Skeletal muscle cell (primary cell): ENCODE data around the gene MRPL14.

Experiments used
- DNase-seq: peaks from one replicate; pipeline ENCODE4 v3.0.0-alpha.2; 2010; ENCODE audit warnings: low read depth
- H3K4me3 ChIP-seq: 2 replicates; pipeline ENCODE4 v1.5.1; 2011; ENCODE audit warnings: low read depth, mild to moderate bottlenecking, control low read depth, low read length, moderate library complexity

MRPL14 gene

DNA sequence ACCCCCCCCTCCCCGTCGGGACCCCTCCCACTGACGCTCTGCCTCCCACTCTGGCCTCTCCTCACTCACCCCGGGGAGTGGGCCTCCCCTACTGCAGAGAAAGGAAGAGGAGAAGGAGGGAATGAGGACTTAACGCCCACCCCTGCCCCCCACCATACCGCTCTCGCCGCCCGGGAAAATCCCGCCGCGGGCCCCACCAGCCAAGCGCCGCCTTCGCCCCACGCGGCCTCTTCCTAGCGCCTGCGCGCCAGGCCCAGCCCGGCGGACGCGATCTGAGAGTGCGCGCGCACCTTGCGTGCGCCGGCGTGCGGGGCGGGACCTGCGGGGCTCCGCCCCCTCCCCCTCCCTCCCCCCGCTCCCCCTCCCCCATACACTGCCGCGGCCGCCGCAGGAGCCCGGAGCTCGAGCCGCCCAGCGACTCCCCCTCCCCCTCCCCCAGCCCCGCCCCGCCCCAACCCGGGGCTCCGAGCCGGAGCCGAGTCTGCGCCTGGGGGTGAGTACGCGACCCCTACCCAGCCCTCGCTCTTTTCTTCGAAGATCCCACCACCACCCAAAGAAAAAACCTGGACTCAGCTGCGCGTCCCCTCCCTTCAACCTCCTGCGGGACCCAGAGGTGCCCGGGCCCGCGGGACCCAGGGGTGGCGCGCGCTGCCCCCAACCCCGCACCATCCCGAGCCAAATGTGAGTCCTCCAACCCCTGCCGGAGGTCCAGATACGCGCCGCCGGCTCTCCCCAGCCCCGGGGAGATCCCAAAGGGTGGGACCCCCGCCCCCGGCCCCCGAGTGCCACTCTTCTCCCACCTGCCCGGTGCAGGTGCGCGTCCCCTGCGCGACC is at the start of gene MRPL14, which contains the start of gene TMEM63B:
TSS of gene MRPL14 (minus strand) at position 267 of the 834 bp plus-strand sequence. CDS start 10,841 bp downstream, outside the sequence.
TSS of gene TMEM63B (plus strand) at position 369 of the 834 bp plus-strand sequence. CDS start 7,031 bp downstream, outside the sequence.
- H3K4me3 ChIP-seq, result peak within 1 kb of the TSS; percentile 87
- DNase-seq, result peak; percentile 63

DNA sequence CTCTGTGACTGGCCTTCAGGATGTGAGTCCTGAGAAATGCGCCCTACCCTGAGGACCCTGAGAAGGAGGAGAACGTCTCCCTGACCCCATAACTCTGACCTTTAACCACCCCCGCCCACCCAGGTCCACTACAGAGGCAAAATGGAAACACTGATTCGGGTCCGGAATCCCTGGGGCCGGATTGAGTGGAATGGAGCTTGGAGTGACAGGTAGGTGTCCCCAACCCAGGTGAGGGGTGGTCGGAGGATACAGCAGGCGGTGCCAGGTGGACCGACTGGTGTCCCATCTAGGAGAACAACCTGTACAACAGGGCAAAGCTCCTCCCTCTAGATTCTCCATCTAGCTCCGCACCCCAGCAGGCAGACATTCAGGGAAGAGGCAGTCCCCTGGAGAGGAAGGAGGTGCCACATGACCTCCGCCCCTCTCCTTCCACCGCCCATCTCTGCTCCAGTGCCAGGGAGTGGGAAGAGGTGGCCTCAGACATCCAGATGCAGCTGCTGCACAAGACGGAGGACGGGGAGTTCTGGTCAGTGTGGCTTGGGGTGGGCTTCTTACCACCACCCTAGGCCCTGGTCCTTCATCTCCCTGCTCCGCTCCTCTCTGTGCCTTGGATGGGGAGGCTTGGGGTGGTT is 49.0 kb upstream of the MRPL14 start:
- H3K4me3 ChIP-seq, result no peak overlapping the region
- no peak for DNase-seq

DNA sequence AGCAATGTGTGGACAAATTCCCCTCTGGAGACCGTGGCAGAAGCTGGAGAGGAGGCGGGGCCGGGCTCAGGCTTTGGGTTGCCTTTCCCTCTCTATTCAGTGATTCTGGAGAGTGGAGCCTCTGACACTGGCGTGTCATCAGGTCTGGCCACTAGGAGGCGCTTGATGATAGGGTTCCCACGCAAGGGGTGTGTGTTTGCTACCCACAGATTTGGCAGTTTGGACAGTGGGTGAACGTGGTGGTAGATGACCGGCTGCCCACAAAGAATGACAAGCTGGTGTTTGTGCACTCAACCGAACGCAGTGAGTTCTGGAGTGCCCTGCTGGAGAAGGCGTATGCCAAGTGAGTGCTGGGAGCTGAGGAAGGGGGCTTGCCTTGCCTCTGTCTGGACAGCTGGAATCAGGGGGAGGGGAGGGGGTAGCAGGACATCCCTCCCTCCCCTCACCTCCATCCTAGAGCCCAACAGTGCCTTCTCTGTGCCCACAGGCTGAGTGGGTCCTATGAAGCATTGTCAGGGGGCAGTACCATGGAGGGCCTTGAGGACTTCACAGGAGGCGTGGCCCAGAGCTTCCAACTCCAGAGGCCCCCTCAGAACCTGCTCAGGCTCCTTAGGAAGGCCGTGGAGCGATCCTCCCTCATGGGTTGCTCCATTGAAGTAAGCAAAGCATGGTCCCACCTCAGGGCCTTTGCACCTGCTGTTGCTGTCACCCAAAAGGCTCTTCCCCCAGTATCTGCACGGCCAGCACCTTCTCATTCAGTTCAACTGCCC is 45.7 kb upstream of the MRPL14 start:
- H3K4me3 ChIP-seq, result no peak overlapping the region

DNA sequence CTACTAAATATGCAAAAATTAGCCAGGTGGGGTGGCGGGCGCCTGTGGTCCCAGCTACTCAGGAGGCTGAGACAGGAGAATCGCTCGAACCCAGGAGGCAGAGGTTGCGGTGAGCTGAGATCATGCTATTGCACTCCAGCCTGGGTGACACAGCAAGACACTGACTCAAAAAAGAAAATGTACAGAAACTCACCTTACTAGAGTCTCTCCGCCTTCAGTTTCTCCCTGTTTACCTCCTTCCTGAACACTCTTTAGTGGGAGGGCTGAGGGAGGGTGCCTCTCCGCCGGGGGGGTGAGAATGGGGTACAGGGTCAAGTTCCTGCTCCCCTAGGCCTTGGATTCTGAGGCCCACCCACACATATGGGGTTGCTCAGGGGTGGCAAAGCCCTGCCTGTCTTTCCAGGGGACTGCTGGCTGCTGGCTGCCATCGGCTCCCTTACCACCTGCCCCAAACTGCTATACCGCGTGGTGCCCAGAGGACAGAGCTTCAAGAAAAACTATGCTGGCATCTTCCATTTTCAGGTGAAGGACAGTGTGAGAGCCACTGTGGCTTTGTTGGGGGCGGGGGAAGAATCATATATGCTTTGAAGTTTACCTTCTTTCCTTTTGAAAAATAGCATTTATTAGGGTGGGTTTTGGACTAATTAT is 44.8 kb upstream of the MRPL14 start:
- DNase-seq, result no peak
- no peak overlapping the region for H3K4me3 ChIP-seq

More for the DNA sequence above, 45.7 kb upstream of the MRPL14 start:
- peak; percentile 28 for DNase-seq

DNA sequence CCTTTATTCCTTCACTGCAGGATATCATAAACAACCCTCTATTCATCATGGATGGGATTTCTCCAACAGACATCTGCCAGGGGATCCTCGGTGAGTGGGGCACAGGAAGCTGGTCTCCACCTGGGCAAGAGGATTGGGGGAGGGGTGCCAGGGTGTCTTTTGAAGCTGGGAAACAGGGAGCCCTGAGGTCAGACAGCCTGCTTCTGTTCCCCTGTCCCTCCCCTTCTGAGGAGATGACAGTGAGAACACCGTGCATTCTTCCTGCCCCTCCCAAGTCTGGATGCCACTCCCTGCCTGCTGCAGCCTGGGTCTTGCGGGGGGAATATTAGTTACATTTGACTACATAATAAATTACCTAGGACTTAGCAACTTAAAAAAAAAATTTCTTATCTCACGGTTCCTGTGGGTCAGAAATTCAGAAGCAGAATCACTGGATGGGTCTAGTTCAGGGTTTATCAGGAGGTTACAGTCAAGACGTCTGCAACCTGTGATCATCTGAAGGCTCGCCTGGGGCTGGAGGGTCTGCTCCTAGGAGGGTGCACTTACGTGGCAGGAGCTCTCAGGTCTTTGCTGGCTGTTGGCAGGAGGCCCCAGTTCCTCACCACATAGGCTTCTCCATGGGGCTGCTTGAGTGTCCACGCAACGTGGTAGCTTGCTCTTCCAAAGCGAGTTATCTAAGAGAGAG is 42.8 kb upstream of the MRPL14 start:
- H3K4me3 ChIP-seq, result no peak overlapping the region

DNA sequence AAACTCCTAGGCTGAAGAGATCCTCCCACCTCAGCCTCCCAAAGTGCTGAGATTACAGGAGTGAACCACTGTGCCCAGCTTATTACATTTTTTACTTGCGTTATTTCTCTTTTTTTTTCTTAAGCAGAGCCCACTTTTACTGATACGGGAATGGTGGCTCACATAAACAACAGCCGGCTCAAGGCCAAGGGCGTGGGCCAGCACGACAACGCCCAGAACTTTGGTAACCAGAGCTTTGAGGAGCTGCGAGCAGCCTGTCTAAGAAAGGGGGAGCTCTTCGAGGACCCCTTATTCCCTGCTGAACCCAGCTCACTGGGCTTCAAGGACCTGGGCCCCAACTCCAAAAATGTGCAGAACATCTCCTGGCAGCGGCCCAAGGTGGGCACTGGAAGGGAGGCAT is 41.9 kb upstream of the MRPL14 start:
- no peak overlapping the region for H3K4me3 ChIP-seq
- no peak for DNase-seq

More for the DNA sequence above, 42.8 kb upstream of the MRPL14 start:
- DNase-seq, result no peak

DNA sequence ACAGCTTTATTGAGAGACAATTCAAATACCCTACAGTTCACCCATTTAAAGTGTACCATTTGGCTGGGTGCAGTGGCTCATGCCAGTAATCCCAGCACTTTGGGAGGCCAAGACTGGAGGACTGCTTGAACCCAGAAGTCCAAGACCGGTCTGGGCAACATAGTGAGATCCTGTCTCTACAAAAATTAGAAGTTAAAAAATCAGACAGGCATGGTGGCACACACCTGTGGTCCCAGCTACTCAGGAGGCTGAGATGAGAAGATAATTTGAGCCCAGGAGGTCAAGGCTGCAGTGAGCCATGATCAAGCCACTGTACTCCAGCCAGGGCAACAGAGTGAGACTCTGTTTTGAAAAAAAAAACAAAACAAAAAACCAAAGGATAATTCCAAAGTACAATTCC is 40.3 kb upstream of the MRPL14 start:
- DNase-seq, result no peak
- H3K4me3 ChIP-seq, result no peak overlapping the region

DNA sequence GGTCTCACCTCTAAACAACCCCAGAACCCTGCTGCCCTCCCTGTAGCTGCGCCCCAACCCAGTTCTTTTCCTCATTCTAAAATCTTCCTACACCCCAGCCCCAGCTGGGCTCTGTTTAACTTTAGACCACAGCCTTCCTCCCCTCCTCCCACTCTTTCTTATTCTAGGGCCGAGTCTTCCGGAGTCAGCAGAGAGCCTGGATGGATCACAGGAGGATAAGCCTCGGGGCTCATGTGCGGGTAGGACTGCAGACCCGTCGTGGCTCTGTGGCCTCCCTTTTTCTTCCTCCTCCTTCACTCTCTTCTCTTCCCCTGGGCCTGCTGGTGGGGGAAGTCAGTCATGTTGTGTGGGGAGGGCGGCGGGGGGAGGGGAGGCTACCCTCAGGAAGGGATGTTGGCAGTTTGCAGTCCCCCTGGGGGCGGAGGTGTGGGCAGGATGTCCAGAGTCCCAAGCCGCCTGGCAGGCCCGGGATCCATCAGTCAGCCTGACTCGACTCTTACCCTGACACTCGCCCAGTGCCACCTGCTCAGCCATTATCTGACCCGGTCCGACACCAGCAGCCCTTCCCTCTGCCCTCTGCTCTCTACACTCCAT is 39.4 kb upstream of the MRPL14 start:
- no peak for DNase-seq
- H3K4me3 ChIP-seq, result no peak overlapping the region

DNA sequence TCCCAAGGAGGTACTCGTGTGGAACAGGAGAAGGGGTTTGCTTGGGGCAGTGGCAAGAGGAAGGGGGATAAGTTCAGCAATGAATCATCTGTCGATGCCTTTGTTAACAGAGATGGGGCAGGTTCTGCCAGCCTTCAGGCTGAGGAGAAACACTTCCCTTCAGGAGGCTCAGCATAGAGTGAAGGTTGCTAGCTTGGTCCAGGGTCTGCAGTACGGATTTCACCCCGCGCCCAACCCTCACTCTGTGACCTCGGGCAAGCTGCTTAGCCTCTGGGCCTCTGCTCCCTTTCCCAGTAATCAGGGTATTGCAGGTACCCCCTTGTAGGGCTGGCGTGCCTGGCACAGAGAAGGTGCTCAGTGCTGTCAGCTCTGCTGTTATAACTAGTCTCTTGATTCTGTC is 38.9 kb upstream of the MRPL14 start:
- no peak overlapping the region for H3K4me3 ChIP-seq
- no peak for DNase-seq

DNA sequence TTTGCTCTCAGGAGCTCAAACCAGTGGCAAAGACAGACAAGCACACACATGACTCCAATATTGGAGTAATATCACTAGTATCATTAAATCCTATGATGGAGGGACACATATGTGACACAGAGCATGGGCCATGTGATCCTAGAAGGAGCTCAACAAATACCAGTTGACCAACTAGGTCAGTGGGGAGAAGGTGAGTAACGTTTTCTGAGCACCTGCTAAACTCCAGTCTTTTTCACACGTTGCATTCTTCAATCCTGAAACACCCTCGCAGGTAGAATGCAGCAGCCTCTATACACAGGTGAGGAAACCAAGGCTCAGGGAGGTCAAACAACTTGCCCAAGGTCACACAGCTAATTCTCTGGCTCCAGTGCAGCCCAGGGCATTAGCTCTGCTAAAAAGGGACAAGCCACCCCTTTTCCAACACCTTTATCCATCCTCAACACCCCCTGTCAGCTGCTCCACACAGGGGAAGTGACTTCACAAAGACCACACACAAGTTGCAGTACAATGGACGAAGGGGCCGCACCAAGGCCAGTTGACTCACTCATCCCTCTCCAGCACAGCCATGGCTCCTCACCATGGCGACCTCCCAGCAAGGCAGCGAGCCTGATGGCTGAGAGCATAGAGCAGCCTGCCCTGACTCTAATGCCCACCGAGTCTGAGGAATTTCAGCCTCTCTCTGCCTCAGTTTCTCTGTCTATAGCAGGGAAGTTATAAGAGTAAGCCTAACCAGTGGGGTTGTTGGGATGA is 35.8 kb upstream of the MRPL14 start:
- H3K4me3 ChIP-seq, result no peak overlapping the region
- no peak for DNase-seq

DNA sequence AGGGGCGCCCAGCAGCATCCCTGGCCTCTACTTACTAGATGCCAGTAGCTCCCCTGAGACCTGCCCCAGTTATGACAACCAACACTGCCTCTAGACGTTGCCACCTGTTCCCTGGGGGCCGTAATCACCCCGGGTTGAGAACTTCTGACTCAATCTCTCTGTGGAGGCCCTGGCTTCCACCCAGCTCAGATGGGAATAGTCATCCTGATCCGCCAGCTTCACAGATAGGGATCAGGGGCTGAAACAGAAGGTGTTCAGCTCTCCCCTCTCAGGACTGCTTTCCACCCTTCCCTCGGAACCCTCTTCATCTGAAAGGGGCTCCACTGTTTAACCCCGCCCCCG is 34.7 kb upstream of the MRPL14 start:
- DNase-seq, result no peak
- H3K4me3 ChIP-seq, result no peak overlapping the region

DNA sequence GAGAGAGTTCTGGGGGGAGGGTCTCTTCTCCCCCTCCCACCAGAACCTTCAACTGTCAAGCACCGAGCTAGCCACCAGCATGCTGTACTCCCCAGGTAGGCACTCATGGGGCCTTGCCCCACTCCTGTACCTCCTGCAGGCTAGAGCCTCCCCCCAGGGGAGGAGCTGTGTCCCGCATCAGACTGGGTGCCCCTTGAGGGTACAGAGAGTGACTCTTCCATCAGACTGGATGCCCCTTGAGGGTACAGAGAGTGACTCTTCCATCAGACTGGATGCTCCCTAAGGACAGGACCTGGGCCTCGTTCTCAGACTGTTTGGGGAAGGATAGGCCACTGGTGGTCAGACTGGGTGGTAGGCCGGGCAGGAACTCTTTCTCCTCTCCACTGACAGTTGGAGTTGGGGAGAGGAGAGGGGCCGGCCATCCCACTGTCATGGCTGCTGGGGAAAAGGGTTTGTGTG is 31.5 kb upstream of the MRPL14 start, which contains the start of gene CAPN11:
TSS of gene CAPN11 (plus strand) at position 51 of the 459 bp plus-strand sequence. CDS start at position 80, 29 bp downstream.
- no peak within 1 kb of the TSS for H3K4me3 ChIP-seq
- DNase-seq, result no peak

DNA sequence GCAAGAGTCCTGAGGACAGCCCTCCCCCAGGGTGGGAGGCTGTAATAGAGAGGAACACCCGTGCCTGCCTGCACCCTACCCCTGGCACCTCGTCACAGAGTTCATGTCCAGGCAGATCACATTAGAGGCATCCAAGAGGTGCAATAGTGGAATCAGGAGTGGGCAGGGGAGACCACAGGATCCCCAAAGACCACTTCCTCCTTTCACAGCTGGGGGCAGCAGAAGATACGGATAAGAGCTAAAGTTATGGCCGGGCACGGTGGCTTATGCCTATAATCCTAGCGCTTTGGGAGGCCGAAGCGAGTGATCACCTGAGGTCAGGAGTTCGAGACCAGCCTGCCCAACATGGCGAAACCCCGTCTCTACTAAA is 29.9 kb upstream of the MRPL14 start:
- H3K4me3 ChIP-seq, result no peak overlapping the region
- no peak for DNase-seq

DNA sequence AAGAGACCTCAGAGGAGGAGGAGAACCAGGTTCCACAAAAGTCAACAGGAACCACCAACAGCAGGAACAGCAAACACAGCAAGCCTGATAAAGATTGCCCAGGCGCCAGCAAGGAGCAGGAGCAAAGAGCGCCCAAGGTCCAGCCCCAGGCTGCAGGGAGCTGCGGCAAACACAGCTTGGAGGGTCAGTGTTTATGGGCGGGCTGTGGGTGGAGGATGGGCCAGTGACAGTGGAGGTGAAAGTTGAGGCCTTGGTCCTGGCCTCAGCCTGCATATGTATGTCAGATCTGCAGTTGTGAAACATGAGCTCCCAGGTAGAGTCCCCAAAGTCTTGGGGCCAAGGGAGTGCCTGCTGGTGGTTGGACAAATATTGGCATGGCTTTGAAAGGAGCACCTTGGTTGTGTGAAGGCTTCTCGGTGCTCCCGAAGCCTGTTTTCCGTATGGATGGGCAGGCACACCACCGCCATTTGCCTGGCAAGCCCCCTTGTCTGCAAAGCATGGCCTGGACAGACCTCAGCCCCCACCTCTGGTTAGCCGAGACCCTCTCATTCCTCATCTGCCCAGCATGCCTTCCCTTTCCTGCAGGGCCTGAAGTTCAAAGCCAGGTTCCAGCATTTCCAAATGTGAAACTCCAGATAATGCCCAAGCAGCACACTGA is 29.4 kb upstream of the MRPL14 start:
- no peak overlapping the region for H3K4me3 ChIP-seq
- no peak for DNase-seq

DNA sequence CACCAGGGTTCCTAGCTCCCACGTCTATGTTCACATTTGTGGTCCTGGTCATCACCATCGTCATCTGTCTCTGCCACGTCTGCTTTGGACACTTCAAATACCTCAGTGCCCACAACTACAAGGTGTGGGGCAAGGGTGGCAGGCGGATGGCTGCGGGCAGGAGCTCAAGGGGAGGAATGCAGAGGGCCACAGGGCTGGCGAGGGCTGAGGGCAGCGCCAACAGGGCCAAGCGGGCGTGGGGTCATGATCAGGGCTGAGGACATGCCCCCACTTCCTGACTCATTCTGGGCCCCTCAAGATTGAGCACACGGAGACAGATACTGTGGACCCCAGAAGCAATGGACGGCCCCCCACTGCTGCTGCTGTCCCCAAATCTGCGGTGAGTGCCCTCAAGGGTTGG is 26.8 kb upstream of the MRPL14 start:
- DNase-seq, result no peak

DNA sequence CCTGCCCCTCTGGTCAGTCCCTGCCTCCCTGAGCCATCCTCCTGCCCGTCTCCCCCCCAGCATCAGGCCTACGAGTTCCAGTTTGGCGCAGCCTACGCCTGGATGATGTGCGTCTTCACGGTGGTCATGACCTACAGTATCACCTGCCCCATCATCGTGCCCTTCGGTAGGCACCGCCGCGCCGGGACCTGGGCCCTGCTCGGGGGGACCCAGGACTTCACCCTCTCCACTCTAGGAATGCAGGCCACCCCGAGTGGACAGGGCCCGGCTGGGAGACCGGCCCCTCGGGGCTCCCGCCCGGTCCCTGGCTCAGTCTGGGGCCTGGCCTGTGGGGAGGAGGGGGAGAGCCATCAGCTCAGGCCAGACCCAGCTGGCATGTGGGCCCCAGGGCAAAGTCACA is 25.3 kb upstream of the MRPL14 start:
- no peak overlapping the region for H3K4me3 ChIP-seq

More for the DNA sequence above, 26.8 kb upstream of the MRPL14 start:
- no peak overlapping the region for H3K4me3 ChIP-seq

DNA sequence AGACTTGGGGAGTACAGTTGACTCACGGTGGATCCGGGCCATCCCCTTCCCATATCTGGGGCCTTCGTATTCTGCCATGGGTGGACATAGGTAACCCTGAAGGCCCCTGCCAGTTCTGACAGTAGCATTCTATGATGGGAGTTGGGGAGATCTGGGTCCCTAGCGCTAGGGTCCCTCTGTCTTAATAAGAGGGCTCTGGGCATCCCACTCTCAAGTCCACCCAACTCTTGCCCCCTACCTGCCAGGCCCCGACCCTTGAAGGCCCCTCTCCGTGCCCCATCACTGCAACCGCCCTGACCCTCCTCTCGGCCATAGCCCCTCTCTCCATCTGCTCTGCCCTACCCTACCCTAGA is 24.8 kb upstream of the MRPL14 start:
- no peak overlapping the region for H3K4me3 ChIP-seq
- DNase-seq, result no peak

More for the DNA sequence above, 25.3 kb upstream of the MRPL14 start:
- DNase-seq, result no peak
